NCI-H2196 treated with DMSO at 0.1 percent for 48 hours (cell line): ENCODE results near the gene CEACAM5.
"Not testable (repeated sequence)": the region's sequence is repeated elsewhere in the genome, so short reads cannot be mapped to it uniquely, and the experiment has no call there.

Experiments used
- DNase-seq: peaks from one replicate; lab custom pipeline; 2025; ENCODE audit not compliant: unreplicated experiment; lab: John Stamatoyannopoulos, UW

The CEACAM5 gene

DNA sequence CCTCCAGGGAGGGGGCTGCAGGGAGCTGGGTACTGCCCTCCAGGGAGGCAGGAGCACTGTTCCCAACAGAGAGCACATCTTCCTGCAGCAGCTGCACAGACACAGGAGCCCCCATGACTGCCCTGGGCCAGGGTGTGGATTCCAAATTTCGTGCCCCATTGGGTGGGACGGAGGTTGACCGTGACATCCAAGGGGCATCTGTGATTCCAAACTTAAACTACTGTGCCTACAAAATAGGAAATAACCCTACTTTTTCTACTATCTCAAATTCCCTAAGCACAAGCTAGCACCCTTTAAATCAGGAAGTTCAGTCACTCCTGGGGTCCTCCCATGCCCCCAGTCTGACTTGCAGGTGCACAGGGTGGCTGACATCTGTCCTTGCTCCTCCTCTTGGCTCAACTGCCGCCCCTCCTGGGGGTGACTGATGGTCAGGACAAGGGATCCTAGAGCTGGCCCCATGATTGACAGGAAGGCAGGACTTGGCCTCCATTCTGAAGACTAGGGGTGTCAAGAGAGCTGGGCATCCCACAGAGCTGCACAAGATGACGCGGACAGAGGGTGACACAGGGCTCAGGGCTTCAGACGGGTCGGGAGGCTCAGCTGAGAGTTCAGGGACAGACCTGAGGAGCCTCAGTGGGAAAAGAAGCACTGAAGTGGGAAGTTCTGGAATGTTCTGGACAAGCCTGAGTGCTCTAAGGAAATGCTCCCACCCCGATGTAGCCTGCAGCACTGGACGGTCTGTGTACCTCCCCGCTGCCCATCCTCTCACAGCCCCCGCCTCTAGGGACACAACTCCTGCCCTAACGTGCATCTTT lies 7.8 kb upstream of the CEACAM5 start:
- DNase-seq: no peak

DNA sequence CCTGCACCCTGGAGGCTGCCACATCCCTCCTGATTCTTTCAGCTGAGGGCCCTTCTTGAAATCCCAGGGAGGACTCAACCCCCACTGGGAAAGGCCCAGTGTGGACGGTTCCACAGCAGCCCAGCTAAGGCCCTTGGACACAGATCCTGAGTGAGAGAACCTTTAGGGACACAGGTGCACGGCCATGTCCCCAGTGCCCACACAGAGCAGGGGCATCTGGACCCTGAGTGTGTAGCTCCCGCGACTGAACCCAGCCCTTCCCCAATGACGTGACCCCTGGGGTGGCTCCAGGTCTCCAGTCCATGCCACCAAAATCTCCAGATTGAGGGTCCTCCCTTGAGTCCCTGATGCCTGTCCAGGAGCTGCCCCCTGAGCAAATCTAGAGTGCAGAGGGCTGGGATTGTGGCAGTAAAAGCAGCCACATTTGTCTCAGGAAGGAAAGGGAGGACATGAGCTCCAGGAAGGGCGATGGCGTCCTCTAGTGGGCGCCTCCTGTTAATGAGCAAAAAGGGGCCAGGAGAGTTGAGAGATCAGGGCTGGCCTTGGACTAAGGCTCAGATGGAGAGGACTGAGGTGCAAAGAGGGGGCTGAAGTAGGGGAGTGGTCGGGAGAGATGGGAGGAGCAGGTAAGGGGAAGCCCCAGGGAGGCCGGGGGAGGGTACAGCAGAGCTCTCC lies 6.9 kb upstream of the CEACAM5 start:
- DNase-seq: peak; percentile 7

DNA sequence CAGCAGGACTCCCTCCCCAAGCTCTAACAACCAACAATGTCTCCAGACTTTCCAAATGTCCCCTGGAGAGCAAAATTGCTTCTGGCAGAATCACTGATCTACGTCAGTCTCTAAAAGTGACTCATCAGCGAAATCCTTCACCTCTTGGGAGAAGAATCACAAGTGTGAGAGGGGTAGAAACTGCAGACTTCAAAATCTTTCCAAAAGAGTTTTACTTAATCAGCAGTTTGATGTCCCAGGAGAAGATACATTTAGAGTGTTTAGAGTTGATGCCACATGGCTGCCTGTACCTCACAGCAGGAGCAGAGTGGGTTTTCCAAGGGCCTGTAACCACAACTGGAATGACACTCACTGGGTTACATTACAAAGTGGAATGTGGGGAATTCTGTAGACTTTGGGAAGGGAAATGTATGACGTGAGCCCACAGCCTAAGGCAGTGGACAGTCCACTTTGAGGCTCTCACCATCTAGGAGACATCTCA lies 6.2 kb upstream of the CEACAM5 start:
- DNase-seq: no peak

DNA sequence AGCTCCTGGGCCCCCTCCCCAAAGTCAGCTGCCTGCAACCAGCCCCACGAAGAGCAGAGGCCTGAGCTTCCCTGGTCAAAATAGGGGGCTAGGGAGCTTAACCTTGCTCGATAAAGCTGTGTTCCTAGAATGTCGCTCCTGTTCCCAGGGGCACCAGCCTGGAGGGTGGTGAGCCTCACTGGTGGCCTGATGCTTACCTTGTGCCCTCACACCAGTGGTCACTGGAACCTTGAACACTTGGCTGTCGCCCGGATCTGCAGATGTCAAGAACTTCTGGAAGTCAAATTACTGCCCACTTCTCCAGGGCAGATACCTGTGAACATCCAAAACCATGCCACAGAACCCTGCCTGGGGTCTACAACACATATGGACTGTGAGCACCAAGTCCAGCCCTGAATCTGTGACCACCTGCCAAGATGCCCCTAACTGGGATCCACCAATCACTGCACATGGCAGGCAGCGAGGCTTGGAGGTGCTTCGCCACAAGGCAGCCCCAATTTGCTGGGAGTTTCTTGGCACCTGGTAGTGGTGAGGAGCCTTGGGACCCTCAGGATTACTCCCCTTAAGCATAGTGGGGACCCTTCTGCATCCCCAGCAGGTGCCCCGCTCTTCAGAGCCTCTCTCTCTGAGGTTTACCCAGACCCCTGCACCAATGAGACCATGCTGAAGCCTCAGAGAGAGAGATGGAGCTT lies 4.7 kb upstream of the CEACAM5 start:
- DNase-seq: no peak

DNA sequence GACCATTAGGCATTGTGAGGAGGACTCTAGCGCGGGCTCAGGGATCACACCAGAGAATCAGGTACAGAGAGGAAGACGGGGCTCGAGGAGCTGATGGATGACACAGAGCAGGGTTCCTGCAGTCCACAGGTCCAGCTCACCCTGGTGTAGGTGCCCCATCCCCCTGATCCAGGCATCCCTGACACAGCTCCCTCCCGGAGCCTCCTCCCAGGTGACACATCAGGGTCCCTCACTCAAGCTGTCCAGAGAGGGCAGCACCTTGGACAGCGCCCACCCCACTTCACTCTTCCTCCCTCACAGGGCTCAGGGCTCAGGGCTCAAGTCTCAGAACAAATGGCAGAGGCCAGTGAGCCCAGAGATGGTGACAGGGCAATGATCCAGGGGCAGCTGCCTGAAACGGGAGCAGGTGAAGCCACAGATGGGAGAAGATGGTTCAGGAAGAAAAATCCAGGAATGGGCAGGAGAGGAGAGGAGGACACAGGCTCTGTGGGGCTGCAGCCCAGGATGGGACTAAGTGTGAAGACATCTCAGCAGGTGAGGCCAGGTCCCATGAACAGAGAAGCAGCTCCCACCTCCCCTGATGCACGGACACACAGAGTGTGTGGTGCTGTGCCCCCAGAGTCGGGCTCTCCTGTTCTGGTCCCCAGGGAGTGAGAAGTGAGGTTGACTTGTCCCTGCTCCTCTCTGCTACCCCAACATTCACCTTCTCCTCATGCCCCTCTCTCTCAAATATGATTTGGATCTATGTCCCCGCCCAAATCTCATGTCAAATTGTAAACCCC lies 2.8 kb upstream of the CEACAM5 start:
- DNase-seq: no peak

DNA sequence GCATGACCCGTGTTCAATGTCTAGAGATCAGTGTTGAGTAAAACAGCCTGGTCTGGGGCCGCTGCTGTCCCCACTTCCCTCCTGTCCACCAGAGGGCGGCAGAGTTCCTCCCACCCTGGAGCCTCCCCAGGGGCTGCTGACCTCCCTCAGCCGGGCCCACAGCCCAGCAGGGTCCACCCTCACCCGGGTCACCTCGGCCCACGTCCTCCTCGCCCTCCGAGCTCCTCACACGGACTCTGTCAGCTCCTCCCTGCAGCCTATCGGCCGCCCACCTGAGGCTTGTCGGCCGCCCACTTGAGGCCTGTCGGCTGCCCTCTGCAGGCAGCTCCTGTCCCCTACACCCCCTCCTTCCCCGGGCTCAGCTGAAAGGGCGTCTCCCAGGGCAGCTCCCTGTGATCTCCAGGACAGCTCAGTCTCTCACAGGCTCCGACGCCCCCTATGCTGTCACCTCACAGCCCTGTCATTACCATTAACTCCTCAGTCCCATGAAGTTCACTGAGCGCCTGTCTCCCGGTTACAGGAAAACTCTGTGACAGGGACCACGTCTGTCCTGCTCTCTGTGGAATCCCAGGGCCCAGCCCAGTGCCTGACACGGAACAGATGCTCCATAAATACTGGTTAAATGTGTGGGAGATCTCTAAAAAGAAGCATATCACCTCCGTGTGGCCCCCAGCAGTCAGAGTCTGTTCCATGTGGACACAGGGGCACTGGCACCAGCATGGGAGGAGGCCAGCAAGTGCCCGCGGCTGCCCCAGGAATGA lies 1.5 kb upstream of the CEACAM5 start:
- DNase-seq: peak; percentile 69

DNA sequence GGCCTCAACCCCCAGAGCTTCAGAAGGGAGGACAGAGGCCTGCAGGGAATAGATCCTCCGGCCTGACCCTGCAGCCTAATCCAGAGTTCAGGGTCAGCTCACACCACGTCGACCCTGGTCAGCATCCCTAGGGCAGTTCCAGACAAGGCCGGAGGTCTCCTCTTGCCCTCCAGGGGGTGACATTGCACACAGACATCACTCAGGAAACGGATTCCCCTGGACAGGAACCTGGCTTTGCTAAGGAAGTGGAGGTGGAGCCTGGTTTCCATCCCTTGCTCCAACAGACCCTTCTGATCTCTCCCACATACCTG lies 969 bp upstream of the CEACAM5 start:
- DNase-seq: no peak

DNA sequence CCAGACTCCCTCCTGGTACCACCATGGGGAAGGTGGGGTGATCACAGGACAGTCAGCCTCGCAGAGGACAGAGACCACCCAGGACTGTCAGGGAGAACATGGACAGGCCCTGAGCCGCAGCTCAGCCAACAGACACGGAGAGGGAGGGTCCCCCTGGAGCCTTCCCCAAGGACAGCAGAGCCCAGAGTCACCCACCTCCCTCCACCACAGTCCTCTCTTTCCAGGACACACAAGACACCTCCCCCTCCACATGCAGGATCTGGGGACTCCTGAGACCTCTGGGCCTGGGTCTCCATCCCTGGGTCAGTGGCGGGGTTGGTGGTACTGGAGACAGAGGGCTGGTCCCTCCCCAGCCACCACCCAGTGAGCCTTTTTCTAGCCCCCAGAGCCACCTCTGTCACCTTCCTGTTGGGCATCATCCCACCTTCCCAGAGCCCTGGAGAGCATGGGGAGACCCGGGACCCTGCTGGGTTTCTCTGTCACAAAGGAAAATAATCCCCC lies 505 bp upstream of the CEACAM5 start:
- DNase-seq: no peak

DNA sequence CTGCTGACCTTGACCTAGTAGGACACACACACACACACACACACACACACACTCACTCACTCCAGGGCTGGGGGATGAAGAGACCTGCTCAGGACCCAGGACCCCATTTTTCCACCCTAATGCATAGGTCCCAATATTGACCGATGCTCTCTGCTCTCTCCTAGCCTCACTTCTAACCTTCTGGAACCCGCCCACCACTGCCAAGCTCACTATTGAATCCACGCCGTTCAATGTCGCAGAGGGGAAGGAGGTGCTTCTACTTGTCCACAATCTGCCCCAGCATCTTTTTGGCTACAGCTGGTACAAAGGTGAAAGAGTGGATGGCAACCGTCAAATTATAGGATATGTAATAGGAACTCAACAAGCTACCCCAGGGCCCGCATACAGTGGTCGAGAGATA lies 1.1 kb downstream of the CEACAM5 start:
- not testable (repeated sequence) for DNase-seq

DNA sequence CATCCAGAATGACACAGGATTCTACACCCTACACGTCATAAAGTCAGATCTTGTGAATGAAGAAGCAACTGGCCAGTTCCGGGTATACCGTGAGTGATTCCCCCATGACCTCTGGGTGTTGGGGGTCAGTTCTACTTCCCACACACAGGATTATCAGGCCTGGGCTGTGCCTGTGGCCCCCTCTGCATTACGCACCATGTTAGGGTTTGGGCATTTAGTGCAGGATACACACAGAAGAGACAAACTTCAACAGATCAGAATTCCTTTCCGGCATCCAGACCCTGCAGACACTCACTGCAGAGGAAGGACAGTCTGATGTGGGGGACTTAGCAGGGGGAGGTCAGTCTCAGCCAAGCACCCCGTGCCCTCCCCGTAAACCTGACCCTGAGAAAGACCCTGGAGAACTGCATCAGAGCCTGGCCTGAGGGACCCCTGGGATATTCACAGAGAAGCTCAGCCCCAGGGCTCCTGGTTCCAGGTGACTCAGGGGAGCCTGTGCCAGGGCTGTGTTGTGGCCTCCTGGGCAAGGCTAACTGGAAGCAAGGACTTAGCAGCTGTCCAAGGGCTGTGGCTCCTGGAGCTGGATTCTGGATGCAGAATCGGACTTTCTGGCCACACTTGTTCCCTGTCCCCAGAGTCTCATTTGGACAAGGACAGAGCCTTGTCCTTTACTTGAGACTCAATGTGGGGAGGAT lies 1.7 kb downstream of the CEACAM5 start:
- no peak for DNase-seq

DNA sequence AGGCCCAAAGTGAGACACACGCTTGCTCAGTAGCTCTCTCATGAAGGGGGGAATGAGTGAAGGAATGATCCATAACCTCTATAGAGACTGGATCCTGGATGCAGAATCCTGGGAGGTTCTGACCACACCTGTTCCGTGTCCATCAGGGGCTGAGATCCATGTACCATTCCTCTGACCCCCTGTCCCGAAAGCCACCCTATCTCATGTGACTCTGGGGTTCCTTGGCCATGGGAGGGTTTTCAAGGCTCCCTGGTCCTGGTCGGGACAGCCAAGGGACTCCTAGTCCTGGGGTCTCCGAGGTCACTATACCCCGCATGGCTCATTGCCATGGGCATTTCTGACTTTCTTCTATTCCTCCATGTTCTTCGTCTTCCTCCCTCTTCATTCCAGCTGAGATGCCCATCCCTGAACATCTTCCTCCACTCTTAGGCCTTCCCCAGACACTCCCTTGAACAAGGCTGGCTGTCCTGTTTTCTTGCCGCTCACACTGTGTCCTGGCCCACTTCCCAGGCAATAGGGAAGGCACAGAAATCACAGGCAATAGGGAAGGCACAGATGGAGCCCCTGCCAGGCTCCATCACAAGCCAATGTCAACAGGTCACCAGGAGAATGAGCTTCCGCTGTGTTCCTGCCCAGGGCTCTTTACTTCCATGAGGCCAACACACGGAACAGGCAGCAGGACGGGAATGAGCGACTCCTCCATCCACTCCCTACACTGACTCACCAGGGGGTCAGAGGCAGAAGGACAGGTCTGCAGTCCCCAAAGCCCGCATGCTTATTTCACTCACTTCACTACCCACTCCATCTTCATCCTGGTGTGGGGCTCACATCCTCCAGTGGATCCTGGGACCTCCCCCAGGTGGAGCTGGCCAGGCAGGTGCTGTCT lies 3.2 kb downstream of the CEACAM5 start:
- no peak for DNase-seq

DNA sequence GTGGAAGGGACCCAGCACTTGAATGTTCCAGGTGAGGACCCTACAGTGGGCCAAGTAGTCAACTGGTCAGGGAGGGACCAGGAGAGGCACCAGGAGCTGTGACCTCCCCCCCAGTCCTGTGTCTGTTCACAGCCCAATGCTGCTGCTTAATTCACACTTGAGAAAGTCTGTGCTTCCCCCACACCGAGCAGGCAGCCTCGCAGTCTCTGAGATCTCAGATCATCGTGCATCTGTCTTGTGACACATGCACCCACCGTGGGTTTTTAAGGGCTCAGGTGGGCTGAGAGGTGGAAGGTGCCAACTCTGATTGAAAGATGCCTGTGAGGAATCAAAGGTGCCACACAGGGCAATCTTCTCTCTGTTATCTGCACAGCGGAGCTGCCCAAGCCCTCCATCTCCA lies 6.2 kb downstream of the CEACAM5 start:
- no peak for DNase-seq

DNA sequence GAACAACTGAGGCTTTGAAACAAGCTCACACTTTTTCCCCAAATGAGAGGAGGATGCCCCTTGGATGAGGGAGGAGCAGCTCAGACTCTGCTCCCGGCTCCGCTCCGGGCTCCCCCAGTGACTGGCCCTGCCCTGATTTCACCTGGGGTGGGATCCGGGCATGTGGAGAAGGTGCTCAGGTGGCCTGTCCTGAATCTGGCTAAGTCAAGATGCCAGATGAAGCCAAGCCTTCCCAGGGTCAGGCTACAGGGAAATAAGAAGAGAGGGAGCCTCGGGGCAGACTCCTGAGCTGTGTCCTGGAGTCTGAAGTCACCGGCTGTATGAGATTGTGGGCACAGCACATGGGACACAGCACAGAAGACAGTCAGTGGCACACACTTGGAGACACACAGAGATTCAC lies 10.3 kb downstream of the CEACAM5 start:
- no peak for DNase-seq

DNA sequence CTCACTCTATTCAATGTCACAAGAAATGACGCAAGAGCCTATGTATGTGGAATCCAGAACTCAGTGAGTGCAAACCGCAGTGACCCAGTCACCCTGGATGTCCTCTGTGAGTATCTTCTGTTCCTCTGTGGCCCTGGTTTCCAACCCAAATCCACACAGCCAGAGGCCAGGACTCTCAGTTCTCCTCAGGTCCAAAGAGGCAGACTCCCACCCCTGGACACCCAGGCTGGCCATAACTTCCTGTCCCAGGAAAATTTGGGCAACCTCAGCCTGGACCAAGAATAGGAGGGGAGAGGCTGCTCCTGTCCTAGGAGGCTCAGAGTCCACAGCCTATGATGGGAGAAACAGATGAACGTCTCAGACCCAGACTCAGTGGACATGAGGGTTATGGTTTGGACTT lies 11.7 kb downstream of the CEACAM5 start:
- no peak for DNase-seq

DNA sequence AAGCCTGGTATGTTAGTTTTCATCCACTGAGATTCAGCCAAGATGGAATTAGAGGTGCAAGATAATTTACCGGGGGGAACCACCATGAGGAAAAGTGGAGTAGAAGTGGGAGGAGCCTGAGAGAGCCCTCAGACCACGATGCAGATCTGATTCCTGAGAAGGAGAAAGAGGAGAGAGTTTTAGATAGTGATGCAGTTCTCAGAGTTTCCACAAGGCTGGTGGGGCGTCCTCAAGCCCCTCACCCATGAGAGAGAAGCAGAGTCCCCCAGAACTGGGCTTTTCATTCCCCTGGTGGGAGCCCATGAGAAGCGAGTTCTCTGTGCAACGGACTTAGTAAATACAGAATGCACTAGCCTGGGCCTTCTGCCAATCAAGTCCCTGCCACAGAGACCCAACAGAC lies 18.1 kb downstream of the CEACAM5 start:
- DNase-seq: no peak

DNA sequence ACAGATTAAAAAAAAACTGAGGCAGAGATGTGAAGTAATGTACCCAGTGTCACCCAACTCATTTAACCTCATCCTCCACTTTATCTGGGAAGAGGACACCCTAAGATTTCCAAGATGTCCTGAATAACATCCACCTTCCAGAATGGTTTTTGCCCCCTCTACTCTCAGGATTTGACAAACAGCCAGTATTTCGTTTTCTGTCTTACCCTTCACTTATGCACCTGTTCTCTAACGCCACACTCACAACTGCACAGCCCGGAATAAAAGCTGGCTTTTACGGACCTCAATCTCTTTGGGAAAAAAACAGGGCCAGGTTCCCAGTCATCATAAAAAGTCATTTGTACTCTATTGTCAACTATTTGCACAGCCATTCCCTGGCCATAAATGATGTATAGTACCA lies 25.7 kb downstream of the CEACAM5 start:
- no peak for DNase-seq

DNA sequence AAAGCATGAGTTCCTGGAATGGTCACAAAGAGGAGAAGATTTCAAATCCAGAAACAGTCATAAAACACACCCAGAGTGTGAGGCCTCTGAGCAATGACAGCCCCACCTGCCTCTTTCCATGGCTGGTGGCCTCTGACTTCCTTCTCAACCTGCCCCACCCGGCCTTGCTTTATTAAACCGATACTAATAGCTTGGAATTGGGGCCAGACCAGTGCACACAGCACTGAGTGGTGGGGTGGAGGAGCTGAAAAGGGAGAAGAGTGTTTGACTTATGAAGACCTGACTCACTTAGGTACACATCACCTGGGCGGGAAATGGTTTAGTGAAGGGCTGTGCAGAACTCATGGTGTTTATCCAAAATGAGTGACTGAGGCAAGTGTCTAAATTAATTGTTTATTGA lies 26.2 kb downstream of the CEACAM5 start:
- DNase-seq: peak; percentile 62

DNA sequence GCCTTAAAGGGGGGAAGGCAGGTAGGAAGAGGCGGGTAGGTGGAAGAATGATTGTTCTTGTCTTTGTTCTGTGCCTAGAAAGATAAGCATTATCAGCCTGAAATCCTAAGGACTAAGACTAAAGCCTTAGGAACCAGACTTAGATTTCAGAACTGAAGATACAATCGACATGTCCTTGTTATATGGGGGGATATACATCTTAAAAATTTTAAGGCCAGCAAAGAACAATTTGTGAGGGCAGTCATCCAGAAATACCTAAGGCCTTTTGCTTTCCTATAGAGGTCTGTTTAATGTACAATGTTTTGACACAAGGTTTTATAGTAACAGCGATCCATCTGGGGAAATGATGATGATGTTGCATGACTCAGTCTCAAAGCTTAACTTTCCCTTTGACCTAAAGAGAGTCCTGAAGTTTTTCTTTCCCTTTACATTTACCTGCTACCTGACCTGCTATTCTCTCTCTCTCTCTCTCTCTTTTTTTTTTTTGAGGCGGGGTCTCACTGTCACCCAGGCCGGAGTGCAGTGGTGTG lies 26.7 kb downstream of the CEACAM5 start:
- DNase-seq: no peak

DNA sequence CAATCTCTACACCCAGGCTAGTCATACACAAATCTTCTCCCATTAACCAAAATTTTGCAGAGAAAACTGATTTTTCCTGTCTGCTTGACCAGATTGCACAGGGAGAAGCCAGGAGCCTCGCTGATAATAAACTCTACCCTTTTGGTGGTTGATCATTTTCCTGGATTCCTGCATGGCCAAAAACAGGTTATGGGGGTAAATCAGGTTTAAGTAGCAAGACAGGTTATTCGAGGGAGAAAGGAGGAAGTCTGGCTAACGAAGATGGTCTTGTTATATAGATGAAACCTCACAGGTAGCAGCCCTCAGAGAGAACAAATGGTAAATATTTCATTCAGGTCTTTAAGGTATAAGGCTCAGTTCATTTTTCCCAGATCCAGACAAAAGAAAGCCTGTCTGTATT lies 30.9 kb downstream of the CEACAM5 start:
- DNase-seq: no peak
